Anterior cingulate cortex (tissue), 58 donors: Measurements from ENCODE around the gene CCNJL.
"Not testable (repeated sequence)": the region's sequence is repeated elsewhere in the genome, so short reads cannot be mapped to it uniquely, and the experiment has no call there.

ENCODE experiments used
- DNase-seq, 58 donors: peaks; one replicate each; lab custom pipeline; 2025; lab: John Stamatoyannopoulos, UW

Gene CCNJL

GRCh38 chr5:160312134-160312959 is at the start of gene CCNJL:
TSS of gene CCNJL (minus strand) at chr5:160312564. CDS start at chr5:160311923, 641 bp downstream.
- DNase-seq: peak in 41 of 58 donors; percentile 6 to 57 (median 26)

GRCh38 chr5:160361624-160362228 is 49.4 kb upstream of the CCNJL start:
- DNase-seq: no peak

- DNase-seq: no peak
These were observed 47.9 kb upstream of the CCNJL start for GRCh38 chr5:160360310-160360709.

GRCh38 chr5:160359816-160360215 is 47.5 kb upstream of the CCNJL start:
- no peak for DNase-seq

- no peak for DNase-seq
These were observed 46.9 kb upstream of the CCNJL start for GRCh38 chr5:160359242-160359641.

- peak in 12 of 58 donors; percentile 4 to 37 (median 12) for DNase-seq
These were observed 45.6 kb upstream of the CCNJL start for GRCh38 chr5:160357861-160358411.

GRCh38 chr5:160357394-160357793 is 45.0 kb upstream of the CCNJL start:
- DNase-seq: no peak

- peak in 1 of 58 donors; percentile 5 for DNase-seq
These were observed 44.4 kb upstream of the CCNJL start for GRCh38 chr5:160356550-160357347.

- DNase-seq: no peak
These were observed 42.3 kb upstream of the CCNJL start for GRCh38 chr5:160354666-160355065.

GRCh38 chr5:160353379-160353778 is 41.0 kb upstream of the CCNJL start:
- DNase-seq: peak in 43 of 58 donors; percentile 4 to 79 (median 32)

- DNase-seq: no peak
These were observed 39.9 kb upstream of the CCNJL start for GRCh38 chr5:160352308-160352707.

GRCh38 chr5:160349935-160350303 is 37.6 kb upstream of the CCNJL start:
- DNase-seq: no peak

- no peak for DNase-seq
These were observed 37.0 kb upstream of the CCNJL start for GRCh38 chr5:160349249-160349934.

- no peak for DNase-seq
These were observed 35.7 kb upstream of the CCNJL start for GRCh38 chr5:160348080-160348479.

GRCh38 chr5:160347448-160347847 is 35.1 kb upstream of the CCNJL start:
- DNase-seq: no peak

- no peak for DNase-seq
These were observed 30.1 kb upstream of the CCNJL start for GRCh38 chr5:160342413-160342941.

GRCh38 chr5:160341309-160341870 is 29.0 kb upstream of the CCNJL start:
- no peak for DNase-seq

- DNase-seq: not testable (repeated sequence)
These were observed 28.1 kb upstream of the CCNJL start for GRCh38 chr5:160340513-160340912.

GRCh38 chr5:160339406-160340130 is 27.2 kb upstream of the CCNJL start:
- DNase-seq: no peak
